PC-3 (cell line): ENCODE results near the gene COL1A2.

Source experiments
- CTCF ChIP-seq: fragments of 300-600 bp; sonication (generic); conservative IDR thresholded peaks from 2 replicates; pipeline ENCODE4 v1.5.1; 2017; ENCODE audit warnings: antibody characterized with exemption, low read depth, mild to moderate bottlenecking, low read length
- EZH2 ChIP-seq: fragments of 300-600 bp; sonication (generic); IDR thresholded peaks from one replicate; pipeline ENCODE4 v1.6.1; 2017; ENCODE audit warnings: antibody characterized with exemption, mild to moderate bottlenecking, low read length; ENCODE audit not compliant: unreplicated experiment

- TF ChIP-seq CTCF, result no peak
- TF ChIP-seq EZH2, result no peak
These were observed 22.6 kb downstream of the COL1A2 start for GRCh38 chr7:94417306-94417705.
